ENCODE results near the gene LRRC2.

DNA sequence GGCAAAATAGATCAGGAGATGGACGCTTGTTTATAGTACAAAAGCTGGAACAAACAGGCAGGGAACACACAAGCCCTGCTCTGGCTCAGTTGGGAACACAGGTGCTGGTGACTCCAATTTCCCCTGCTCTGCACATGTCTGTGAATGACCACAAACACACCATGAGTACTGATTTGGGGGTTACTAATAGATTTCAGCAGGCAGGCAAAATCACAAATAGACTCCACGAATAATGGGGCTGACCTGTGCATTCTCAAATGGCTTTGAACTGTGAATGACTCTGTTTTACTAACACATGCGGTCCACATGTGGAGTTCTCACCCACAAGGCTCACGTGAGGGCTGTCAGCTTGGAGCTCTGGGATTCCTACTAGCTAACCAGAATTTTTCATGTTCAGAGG lies 64.4 kb downstream of the LRRC2 start:
- no peak for TF ChIP-seq EZH2 (IDR thresholded peaks at IDR 0.05)
- no peak for TF ChIP-seq POLR2AphosphoS5 (IDR thresholded peaks at IDR 0.05; ENCODE audit: borderline replicate concordance, low read depth, low read length)
- TF ChIP-seq FOXP2 (optimal IDR thresholded peaks at IDR 0.05; ENCODE audit: control extremely low read depth, extremely low read length, insufficient read depth), result no peak

Data from SK-N-MC (cell line).